ENCODE measurements around the gene PHF21A. TPM values are rescaled to one million over a fixed set of nuclear protein-coding genes. Genes with fewer than 3 reads are reported as not detected.
A peak's percentile ranks its signal among the peaks of the same experiment; 100 is the strongest.

PHF21A gene
- total and polyA plus RNA-seq, 8 donors, result 36.2 to 77.3 (median 69.3) TPM

DNA sequence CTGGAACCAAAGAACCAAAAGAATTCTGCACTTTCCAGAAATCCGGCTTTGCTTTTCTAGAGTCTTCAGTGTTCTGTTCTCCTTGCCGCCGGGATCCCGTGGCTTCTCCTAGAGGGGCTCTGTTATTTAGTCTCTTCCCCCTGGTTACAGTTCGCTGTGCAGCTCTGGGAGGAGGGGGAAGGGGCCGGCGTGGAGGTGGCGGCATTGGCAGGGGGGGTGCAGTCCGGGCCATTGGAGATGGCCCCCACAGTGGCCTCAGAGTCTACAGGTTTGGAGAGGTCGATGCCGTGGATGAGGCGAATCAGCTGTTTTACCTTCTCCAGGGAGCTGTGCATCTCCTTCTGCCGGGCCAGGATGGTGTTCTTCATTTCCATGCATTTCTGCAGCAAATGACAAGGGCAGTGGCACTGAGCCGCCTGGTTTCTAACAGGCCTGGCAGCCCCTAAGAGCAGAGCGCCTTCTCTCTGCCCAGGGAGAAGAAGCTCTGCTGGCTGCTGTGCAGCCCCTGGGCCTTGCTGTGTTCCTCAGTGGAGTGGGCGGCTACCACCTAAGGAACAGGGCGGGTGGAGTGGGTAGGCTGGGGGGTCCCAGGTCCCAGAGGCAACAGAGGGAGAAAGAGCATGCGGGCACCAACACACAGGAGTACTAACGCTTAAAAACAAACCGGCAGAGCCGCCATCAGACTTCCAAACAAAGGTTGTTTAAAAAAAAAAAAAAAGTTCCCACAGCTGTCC is 187.2 kb downstream of the PHF21A start:
- intact Hi-C loops (cut with DNase I), result no loop called here
- TF ChIP-seq, protein P1, sequence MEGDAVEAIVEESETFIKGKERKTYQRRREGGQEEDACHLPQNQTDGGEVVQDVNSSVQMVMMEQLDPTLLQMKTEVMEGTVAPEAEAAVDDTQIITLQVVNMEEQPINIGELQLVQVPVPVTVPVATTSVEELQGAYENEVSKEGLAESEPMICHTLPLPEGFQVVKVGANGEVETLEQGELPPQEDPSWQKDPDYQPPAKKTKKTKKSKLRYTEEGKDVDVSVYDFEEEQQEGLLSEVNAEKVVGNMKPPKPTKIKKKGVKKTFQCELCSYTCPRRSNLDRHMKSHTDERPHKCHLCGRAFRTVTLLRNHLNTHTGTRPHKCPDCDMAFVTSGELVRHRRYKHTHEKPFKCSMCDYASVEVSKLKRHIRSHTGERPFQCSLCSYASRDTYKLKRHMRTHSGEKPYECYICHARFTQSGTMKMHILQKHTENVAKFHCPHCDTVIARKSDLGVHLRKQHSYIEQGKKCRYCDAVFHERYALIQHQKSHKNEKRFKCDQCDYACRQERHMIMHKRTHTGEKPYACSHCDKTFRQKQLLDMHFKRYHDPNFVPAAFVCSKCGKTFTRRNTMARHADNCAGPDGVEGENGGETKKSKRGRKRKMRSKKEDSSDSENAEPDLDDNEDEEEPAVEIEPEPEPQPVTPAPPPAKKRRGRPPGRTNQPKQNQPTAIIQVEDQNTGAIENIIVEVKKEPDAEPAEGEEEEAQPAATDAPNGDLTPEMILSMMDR (IDR thresholded peaks at IDR 0.05), result no peak
- H3K4me3 ChIP-seq, result no peak overlapping the region
- peaks cover 0 to 22% of the 10 kb centered on the region in 2 donors for H3K4me1 ChIP-seq
- H3K27me3 ChIP-seq, result no peaks in the 10 kb centered on the region
- no peaks in the 10 kb centered on the region for H3K9me3 ChIP-seq
- ATAC-seq (no peak), DNase-seq (no peak)
- H3K36me3 ChIP-seq, result peaks cover 0 to 78% of the 10 kb centered on the region in 2 donors
- no peak overlapping the region for H3K27ac ChIP-seq

- ATAC-seq (no peak), DNase-seq (peak in 1 of 4 donors; percentile 68)
- TF ChIP-seq, protein P1 (IDR thresholded peaks at IDR 0.05), result no peak
- Histone ChIP-seq H3K36me3 (peaks cover 0 to 77% of the 10 kb centered on the region in 2 donors), H3K27ac (no peak overlapping the region), H3K9me3 (no peaks in the 10 kb centered on the region), H3K4me3 (no peak overlapping the region), H3K4me1 (peaks cover 0 to 22% of the 10 kb centered on the region in 2 donors), H3K27me3 (no peaks in the 10 kb centered on the region)
- intact Hi-C loops (cut with DNase I), result no loop called here
Measured at GRCh38 chr11:45933131-45933831, 188.0 kb downstream of the PHF21A start.

DNA sequence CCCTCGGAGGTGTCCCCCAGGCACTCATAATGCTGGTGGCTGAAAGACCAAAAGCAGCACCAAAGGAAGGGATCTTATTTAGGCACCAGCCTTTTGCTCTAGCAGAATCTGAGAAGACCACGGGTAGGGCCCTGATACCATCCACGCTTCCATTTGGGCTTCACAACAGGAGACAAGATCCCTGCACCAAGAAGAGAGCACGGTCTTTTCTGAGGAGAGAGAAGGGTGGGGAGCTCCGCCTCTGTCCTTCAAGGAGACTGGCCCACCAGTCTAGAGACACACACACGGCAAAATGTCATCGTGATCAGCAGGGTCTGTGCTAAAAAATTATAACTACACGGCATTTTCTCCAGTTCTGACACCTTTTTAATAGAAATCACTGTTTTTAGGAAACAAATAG is 189.0 kb downstream of the PHF21A start:
- no peak for ATAC-seq
- TF ChIP-seq, protein P1 (IDR thresholded peaks at IDR 0.05), result no peak
- Histone ChIP-seq H3K4me1 (peaks cover 0 to 22% of the 10 kb centered on the region in 2 donors), H3K4me3 (no peak overlapping the region), H3K9me3 (no peaks in the 10 kb centered on the region), H3K27me3 (no peaks in the 10 kb centered on the region), H3K27ac (no peak overlapping the region), H3K36me3 (peaks cover 0 to 66% of the 10 kb centered on the region in 2 donors)
- intact Hi-C loops (cut with DNase I), result no loop called here
- no peak for DNase-seq

- TF ChIP-seq, protein P1 (IDR thresholded peaks at IDR 0.05), result no peak
- Histone ChIP-seq H3K9me3 (no peaks in the 10 kb centered on the region), H3K4me3 (no peak overlapping the region), H3K4me1 (peaks cover 0 to 22% of the 10 kb centered on the region in 2 donors), H3K36me3 (peaks cover 0 to 61% of the 10 kb centered on the region in 2 donors), H3K27ac (peak overlapping the region in 1 of 2 donors; percentile 5), H3K27me3 (no peaks in the 10 kb centered on the region)
- DNase-seq (no peak), ATAC-seq (no peak)
- intact Hi-C loops (cut with DNase I), result no loop called here
Measured at GRCh38 chr11:45931739-45932138, 189.5 kb downstream of the PHF21A start.

DNA sequence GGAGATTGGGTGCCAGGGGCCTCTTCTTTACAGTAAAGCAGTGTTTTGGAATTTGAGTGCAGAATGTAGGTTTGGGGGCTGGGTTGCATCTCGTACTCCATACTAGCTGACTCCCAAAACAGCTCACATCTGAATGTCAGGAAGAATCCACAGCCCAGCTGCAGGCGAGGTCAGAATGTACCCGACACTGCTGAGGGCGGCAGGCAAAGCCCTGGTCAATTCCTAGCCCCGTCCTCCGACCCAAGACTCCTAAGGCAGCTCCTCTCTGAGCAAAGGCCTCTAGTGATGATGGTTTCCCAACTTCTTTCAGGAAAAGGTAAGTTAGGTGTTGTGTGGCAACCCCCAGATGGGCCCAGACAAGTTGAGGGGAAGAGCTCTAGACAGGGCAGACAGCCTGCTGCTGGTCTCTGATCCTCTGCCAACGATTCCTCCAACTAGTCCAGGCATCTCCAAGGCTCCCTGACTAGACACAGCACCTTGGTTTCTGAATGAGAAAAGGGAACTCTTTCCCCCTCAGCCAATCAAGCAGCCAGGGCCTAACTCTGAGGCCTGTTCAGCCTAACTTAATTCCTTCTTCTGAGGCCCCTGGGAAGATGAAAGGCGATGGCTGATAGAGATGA is 190.2 kb downstream of the PHF21A start:
- H3K9me3 ChIP-seq, result no peaks in the 10 kb centered on the region
- ATAC-seq (no peak), DNase-seq (no peak)
- peaks cover 0 to 54% of the 10 kb centered on the region in 2 donors for H3K36me3 ChIP-seq
- TF ChIP-seq, protein P1 (IDR thresholded peaks at IDR 0.05), result no peak
- intact Hi-C loops (cut with DNase I), result no loop called here
- H3K27ac ChIP-seq, result peak overlapping the region in 1 of 2 donors; percentile 5
- H3K4me1 ChIP-seq, result peaks cover 0 to 22% of the 10 kb centered on the region in 2 donors
- no peak overlapping the region for H3K4me3 ChIP-seq
- peaks cover 0 to 5% of the 10 kb centered on the region in 2 donors for H3K27me3 ChIP-seq
